Body of pancreas (tissue), 4 donors: Measurements from ENCODE around the gene CDC42EP2. TPM values are rescaled to one million over a fixed set of nuclear protein-coding genes. Genes with fewer than 3 reads are reported as not detected.
A peak's percentile ranks its signal among the peaks of the same experiment; 100 is the strongest.

Source experiments
- ATAC-seq: fragments of 150-250 bp; one replicate; pipeline ENCODE4 v1.9.1; 2016
- DNase-seq, 4 donors: peaks; one replicate each; pipeline ENCODE4 v3.0.0-alpha.2; 2019
- H3K27ac ChIP-seq, 4 donors: fragments of 200-600 bp; sonication (generic); 1 replicate in 3 of 4; 2 replicates in 1 of 4; pipeline versions ENCODE4 v1.5.1 to v1.6.1; 2016 to 2019; ENCODE audit warnings: mild to moderate bottlenecking in 1 of 4, mixed read lengths in 1 of 4, moderate library complexity in 1 of 4
- H3K27me3 ChIP-seq, 2 donors: fragments of 200-600 bp; sonication (generic); one replicate each; pipeline ENCODE4 v1.6.0; 2016; ENCODE audit warnings: mild to moderate bottlenecking in 1 of 2
- H3K36me3 ChIP-seq, 2 donors: fragments of 200-600 bp; sonication (generic); replicated peaks in 1 of 2; 2 replicates each; pipeline ENCODE4 v1.5.1; 2016; ENCODE audit warnings: low read depth in 2 of 2; ENCODE audit not compliant: insufficient read depth in 1 of 2
- H3K4me1 ChIP-seq: fragments of 200-600 bp; sonication (generic); one replicate; pipeline ENCODE4 v1.6.0; 2016
- H3K4me3 ChIP-seq, 2 donors: fragments of 200-600 bp; sonication (generic); 1 replicate in 1 of 2; 2 replicates in 1 of 2; pipeline ENCODE4 v1.5.1; 2016 to 2019
- H3K9me3 ChIP-seq, 3 donors: fragments of 200-600 bp; sonication (generic); 1 replicate in 2 of 3; 2 replicates in 1 of 3; pipeline ENCODE4 v1.5.1; 2016
- POLR2A ChIP-seq, 3 donors: fragments of 450-650 bp; IDR thresholded peaks; one replicate each; pipeline ENCODE4 v1.6.1; 2016; ENCODE audit warnings: antibody characterized with exemption in 3 of 3, mild to moderate bottlenecking in 2 of 3
- WGBS, 2 donors: methylation state at CpG; one replicate each; pipeline ENCODE4 v1.1.5; 2017; 5-methylcytosine and 5-hydroxymethylcytosine counted together
- intact Hi-C: fragments of 100-400 bp; cut with DNase I; formaldehyde crosslinking; loops from one replicate; pipeline ENCODE4 v1.15.1; 2023
- total RNA-seq, 2 donors: library from RNA; depleted of rRNA; stranded (reverse); fragments of >200 nt; gene quantifications; one replicate each; pipeline ENCODE4 v1.1.0, GENCODE V29; 2016
- TF ChIP-seq, protein P1 (sequence below), 7 experiments: fragments of 450-650 bp in 4 of 7; fragments of 200-600 bp in 3 of 7; sonication (generic) in 3 of 7; IDR thresholded peaks; one replicate each; pipeline ENCODE4 v1.5.1; 2016 to 2019; ENCODE audit warnings: antibody characterized with exemption in 7 of 7

The CDC42EP2 gene
- total RNA-seq, 2 donors from 2014 or later: 8.3 to 16.8 TPM

DNA sequence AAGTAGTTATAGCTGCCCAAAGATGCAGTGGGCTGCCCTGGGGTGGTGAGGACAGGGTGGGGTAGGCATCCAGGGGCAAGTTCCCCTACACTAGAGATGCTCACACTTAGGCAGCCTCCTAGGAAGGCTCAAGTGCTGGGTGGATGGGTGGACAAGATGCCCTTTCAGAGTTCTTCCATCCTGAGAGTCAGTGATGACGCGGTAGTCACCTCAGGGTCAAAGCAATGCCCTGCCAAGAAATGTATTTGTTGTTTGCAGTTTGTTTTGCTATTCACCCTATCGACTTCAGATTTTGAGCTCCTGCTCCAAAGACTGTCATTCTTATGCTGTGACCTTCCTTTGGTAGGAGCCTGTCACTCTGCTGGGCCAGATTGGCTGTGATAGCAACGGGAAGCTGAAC is 34.0 kb upstream of the CDC42EP2 start:
- TF ChIP-seq, protein P1, sequence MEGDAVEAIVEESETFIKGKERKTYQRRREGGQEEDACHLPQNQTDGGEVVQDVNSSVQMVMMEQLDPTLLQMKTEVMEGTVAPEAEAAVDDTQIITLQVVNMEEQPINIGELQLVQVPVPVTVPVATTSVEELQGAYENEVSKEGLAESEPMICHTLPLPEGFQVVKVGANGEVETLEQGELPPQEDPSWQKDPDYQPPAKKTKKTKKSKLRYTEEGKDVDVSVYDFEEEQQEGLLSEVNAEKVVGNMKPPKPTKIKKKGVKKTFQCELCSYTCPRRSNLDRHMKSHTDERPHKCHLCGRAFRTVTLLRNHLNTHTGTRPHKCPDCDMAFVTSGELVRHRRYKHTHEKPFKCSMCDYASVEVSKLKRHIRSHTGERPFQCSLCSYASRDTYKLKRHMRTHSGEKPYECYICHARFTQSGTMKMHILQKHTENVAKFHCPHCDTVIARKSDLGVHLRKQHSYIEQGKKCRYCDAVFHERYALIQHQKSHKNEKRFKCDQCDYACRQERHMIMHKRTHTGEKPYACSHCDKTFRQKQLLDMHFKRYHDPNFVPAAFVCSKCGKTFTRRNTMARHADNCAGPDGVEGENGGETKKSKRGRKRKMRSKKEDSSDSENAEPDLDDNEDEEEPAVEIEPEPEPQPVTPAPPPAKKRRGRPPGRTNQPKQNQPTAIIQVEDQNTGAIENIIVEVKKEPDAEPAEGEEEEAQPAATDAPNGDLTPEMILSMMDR (IDR thresholded peaks at IDR 0.05): no peak
- no peak for TF ChIP-seq POLR2A (IDR thresholded peaks at IDR 0.05)
- Histone ChIP-seq H3K36me3 (peaks cover 0 to 11% of the 10 kb centered on the region in 2 donors), H3K27me3 (no peaks in the 10 kb centered on the region), H3K4me1 (peaks cover 45% of the 10 kb centered on the region), H3K27ac (peak overlapping the region in 3 of 4 donors; percentile 35 to 72 (median 38)), H3K4me3 (no peak overlapping the region), H3K9me3 (no peaks in the 10 kb centered on the region)
- DNase-seq: no peak
- ATAC-seq: no peak
- intact Hi-C loops: no loop called here
- WGBS, 2 donors: 53 to 59% methylated on average over 3 to 4 of the region's 4 CpGs

DNA sequence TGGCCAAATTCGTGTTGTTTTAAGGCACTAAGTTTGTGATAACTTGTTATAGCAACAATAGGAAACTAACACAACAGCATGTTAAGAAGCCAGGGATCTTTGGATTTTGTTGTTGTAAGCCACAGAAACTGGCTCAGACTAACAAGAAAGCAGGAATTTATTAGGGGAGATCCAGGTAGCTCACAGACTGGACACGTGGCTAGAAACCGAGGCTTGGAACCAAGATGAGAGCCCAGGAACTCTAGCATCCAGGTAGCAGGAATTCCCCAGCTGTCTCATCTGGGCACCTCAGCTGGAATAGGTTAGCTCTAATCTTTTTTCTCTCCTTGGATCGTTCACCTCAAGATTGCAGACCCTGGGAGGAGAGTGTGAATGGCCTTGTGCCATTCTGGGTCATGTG is 28.0 kb upstream of the CDC42EP2 start:
- H3K27ac ChIP-seq: no peak overlapping the region

DNA sequence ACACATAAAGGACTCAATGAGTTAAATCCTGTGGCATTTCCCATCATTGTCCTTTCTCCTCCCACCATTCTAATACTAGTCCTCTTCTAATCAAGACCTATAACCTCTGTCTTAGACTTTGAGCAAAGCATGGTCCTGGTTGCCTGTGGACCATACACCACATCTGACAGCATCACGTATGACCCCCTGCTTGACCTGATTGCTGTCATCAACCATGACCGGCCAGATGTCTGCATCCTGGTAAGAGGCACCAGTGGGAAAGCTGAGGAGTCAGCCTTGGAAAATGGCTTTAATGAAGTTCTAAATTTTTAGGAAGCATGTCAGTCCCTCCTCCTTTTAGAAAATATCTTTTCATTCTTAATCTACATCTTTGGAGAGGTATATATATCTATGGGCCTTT is 27.1 kb upstream of the CDC42EP2 start:
- TF ChIP-seq, protein P1 (IDR thresholded peaks at IDR 0.05): no peak
- TF ChIP-seq POLR2A (IDR thresholded peaks at IDR 0.05): no peak
- peaks cover 23% of the 10 kb centered on the region for H3K4me1 ChIP-seq
- H3K9me3 ChIP-seq: no peaks in the 10 kb centered on the region
- H3K4me3 ChIP-seq: no peak overlapping the region
- peaks cover 0 to 4% of the 10 kb centered on the region in 2 donors for H3K36me3 ChIP-seq
- ATAC-seq (no peak), DNase-seq (no peak)
- intact Hi-C loops: no loop called here
- WGBS, 2 donors: 88 to 93% methylated on average over 2 of the region's 2 CpGs
- no peaks in the 10 kb centered on the region for H3K27me3 ChIP-seq
- H3K27ac ChIP-seq: no peak overlapping the region

More for the DNA sequence above, 28.0 kb upstream of the CDC42EP2 start:
- intact Hi-C loops: no loop called here
- DNase-seq (no peak), ATAC-seq (no peak)
- TF ChIP-seq POLR2A (IDR thresholded peaks at IDR 0.05): no peak
- TF ChIP-seq, protein P1 (IDR thresholded peaks at IDR 0.05): no peak
- no peaks in the 10 kb centered on the region for H3K9me3 ChIP-seq
- no peak overlapping the region for H3K4me3 ChIP-seq
- no peaks in the 10 kb centered on the region for H3K27me3 ChIP-seq
- peaks cover 0 to 10% of the 10 kb centered on the region in 2 donors for H3K36me3 ChIP-seq
- 65% methylated on average over 4 of the region's 4 CpGs for WGBS, 2 donors
- H3K4me1 ChIP-seq: peaks cover 16% of the 10 kb centered on the region

DNA sequence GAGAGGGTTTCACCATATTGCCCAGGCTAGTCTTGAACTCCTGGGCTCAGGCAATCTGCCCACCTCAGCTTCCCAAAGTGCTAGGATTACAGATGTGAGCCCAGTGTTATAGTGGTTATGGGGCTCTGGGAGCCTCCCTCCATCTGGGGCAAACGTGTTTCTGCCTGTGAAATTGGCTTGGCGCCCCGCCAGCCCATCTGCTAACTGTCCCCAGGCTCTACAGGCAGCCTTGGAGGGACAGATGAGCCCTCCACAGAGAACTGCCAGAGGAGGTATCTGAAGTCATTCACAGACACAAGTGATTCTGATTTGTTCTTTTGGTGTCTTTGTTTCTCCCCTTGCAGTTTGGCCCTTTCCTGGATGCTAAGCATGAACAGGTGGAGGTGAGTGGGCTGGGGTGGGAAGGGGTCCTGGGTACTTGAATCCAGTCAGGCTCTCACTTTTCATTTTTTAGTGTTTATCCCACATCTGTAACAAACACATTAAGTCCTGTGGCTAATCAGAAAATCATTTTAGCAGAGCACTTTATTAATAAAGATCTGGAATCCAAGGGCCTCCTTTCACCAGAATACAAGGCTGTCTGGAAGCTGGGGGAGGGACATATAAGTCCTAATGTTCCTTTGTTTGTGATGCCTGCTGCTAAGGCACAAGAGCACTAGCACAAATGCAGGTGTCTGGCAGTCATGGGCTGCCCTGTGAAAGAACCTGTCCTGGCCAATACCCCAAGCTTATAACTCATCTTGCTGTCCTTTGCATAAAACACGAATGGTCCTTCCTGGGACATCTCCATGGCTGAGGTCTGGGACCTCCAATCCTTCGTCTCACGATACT is 25.7 kb upstream of the CDC42EP2 start:
- ATAC-seq (no peak), DNase-seq (peak in 3 of 4 donors; percentile 27 to 47 (median 35))
- 62 to 68% methylated on average over 6 of the region's 6 CpGs for WGBS, 2 donors
- Histone ChIP-seq H3K27me3 (no peaks in the 10 kb centered on the region), H3K9me3 (no peaks in the 10 kb centered on the region), H3K4me1 (peaks cover 28% of the 10 kb centered on the region), H3K27ac (no peak overlapping the region), H3K36me3 (peaks cover 0 to 3% of the 10 kb centered on the region in 2 donors), H3K4me3 (no peak overlapping the region)
- intact Hi-C loops: no loop called here
- no peak for TF ChIP-seq POLR2A (IDR thresholded peaks at IDR 0.05)
- TF ChIP-seq, protein P1 (IDR thresholded peaks at IDR 0.05): no peak
